GM23338 (cell line): ENCODE results near the gene PSMD13. TPM values are rescaled to one million over a fixed set of nuclear protein-coding genes. Genes with fewer than 3 reads are reported as not detected.

Source experiments
- ATAC-seq: fragments of 200-7000 bp; cut with Tn5 transposase; 3 replicates; pipeline ENCODE4 v1.9.1; 2020
- DNase-seq: peaks from one replicate; pipeline ENCODE4 v3.0.0-alpha.2; 2015; ENCODE audit warnings: low spot score
- H2AFZ ChIP-seq: fragments of 200-600 bp; sonication (generic); 2 replicates; pipeline ENCODE4 v1.8.0; 2016; ENCODE audit warnings: antibody characterized with exemption, mild to moderate bottlenecking, moderate library complexity
- H3F3A ChIP-seq: fragments of 200-600 bp; sonication (generic); replicated peaks from 2 replicates; pipeline ENCODE4 v1.8.0; 2017; ENCODE audit warnings: antibody characterized with exemption, mixed run types, low read depth
- H3K27ac ChIP-seq: fragments of 200-600 bp; sonication (generic); 2 replicates; pipeline ENCODE4 v1.6.1; 2016; ENCODE audit warnings: low read depth
- H3K27me3 ChIP-seq: fragments of 200-600 bp; sonication (generic); 2 replicates; pipeline ENCODE4 v1.8.0; 2016; ENCODE audit warnings: mild to moderate bottlenecking, mixed run types, moderate library complexity; ENCODE audit not compliant: insufficient read depth
- H3K36me3 ChIP-seq: fragments of 200-600 bp; sonication (generic); 2 replicates; pipeline ENCODE4 v1.8.0; 2016; ENCODE audit warnings: mild to moderate bottlenecking; ENCODE audit not compliant: insufficient read depth
- H3K4me1 ChIP-seq: fragments of 200-600 bp; sonication (generic); 2 replicates; pipeline ENCODE4 v1.8.0; 2016; ENCODE audit warnings: mild to moderate bottlenecking, moderate library complexity; ENCODE audit not compliant: insufficient read depth
- H3K4me2 ChIP-seq: fragments of 200-600 bp; sonication (generic); 2 replicates; pipeline ENCODE4 v1.7.1; 2017; ENCODE audit warnings: mixed run types
- H3K4me3 ChIP-seq: fragments of 200-600 bp; sonication (generic); 2 replicates; pipeline ENCODE4 v1.6.1; 2016; ENCODE audit warnings: mixed run types
- H3K79me2 ChIP-seq: fragments of 200-600 bp; sonication (generic); replicated peaks from 2 replicates; pipeline ENCODE4 v1.8.0; 2017; ENCODE audit warnings: mild to moderate bottlenecking; ENCODE audit not compliant: insufficient read depth
- H3K9me2 ChIP-seq: fragments of 200-600 bp; sonication (generic); 2 replicates; pipeline ENCODE4 v1.8.0; 2017; ENCODE audit not compliant: insufficient read depth
- H4K20me1 ChIP-seq: fragments of 200-600 bp; sonication (generic); replicated peaks from 2 replicates; pipeline ENCODE4 v1.8.0; 2017; ENCODE audit warnings: mild to moderate bottlenecking; ENCODE audit not compliant: insufficient read depth
- H3K27ac Mint-ChIP-seq: 2 replicates; pipeline ENCODE4 v1.8.0; 2020; ENCODE audit warnings: inconsistent platforms, mild to moderate bottlenecking, moderate library complexity, mixed read lengths
- H3K27me3 Mint-ChIP-seq: 3 replicates; pipeline ENCODE4 v1.8.0; 2022; ENCODE audit warnings: low read depth, mild to moderate bottlenecking, moderate library complexity, mixed read lengths, inconsistent platforms; ENCODE audit not compliant: insufficient read depth, poor library complexity
- H3K36me3 Mint-ChIP-seq: 3 replicates; pipeline ENCODE4 v1.8.0; 2021; ENCODE audit warnings: low read depth, mild to moderate bottlenecking, inconsistent platforms, moderate library complexity, mixed read lengths
- H3K4me1 Mint-ChIP-seq: 3 replicates; pipeline ENCODE4 v1.8.0; 2020; ENCODE audit warnings: mild to moderate bottlenecking, inconsistent platforms, mixed read lengths
- H3K4me3 Mint-ChIP-seq: 3 replicates; pipeline ENCODE4 v1.8.0; 2021; ENCODE audit warnings: moderate library complexity, mild to moderate bottlenecking, inconsistent platforms, mixed read lengths
- H3K9me3 Mint-ChIP-seq: 3 replicates; pipeline ENCODE4 v1.8.0; 2020; ENCODE audit warnings: moderate library complexity, mild to moderate bottlenecking, inconsistent platforms, mixed read lengths
- CREB1 ChIP-seq: fragments of 250-450 bp; sonication (Bioruptor Pico); IDR thresholded peaks from 2 replicates; pipeline ENCODE4 v1.5.0; 2020; ENCODE audit warnings: low read depth, mild to moderate bottlenecking, moderate library complexity
- CTCF ChIP-seq, 2 experiments: fragments of 200-600 bp in 1 of 2; sonication (generic) in 1 of 2; conservative IDR thresholded peaks; 2 replicates each; pipeline versions ENCODE4 v1.5.1 to v1.6.1; 2016 to 2017; ENCODE audit warnings: antibody characterized with exemption in 2 of 2, low read depth in 2 of 2, mild to moderate bottlenecking in 2 of 2, moderate library complexity in 1 of 2
- ETS1 ChIP-seq: IDR thresholded peaks from 2 replicates; pipeline ENCODE4 v1.6.1; 2016; ENCODE audit warnings: antibody characterized with exemption
- EZH2 ChIP-seq: fragments of 200-600 bp; sonication (generic); IDR thresholded peaks from one replicate; pipeline ENCODE4 v1.8.0; 2017; ENCODE audit warnings: antibody characterized with exemption, mild to moderate bottlenecking, low read depth; ENCODE audit not compliant: unreplicated experiment
- EZH2phosphoT487 ChIP-seq: fragments of 200-600 bp; sonication (generic); IDR thresholded peaks from one replicate; pipeline ENCODE4 v1.8.1; 2018; ENCODE audit warnings: antibody characterized with exemption; ENCODE audit not compliant: unreplicated experiment
- JUNB ChIP-seq: IDR thresholded peaks from one replicate; pipeline ENCODE4 v1.6.1; 2016; ENCODE audit warnings: antibody characterized with exemption; ENCODE audit not compliant: unreplicated experiment
- NANOG ChIP-seq: IDR thresholded peaks from 2 replicates; pipeline ENCODE4 v1.6.1; 2016; ENCODE audit warnings: antibody characterized with exemption, borderline replicate concordance
- POLR2AphosphoS5 ChIP-seq: IDR thresholded peaks from 2 replicates; pipeline ENCODE4 v1.6.1; 2016; ENCODE audit warnings: antibody characterized with exemption, low read depth
- REST ChIP-seq: IDR thresholded peaks from one replicate; pipeline ENCODE4 v1.6.1; 2018; ENCODE audit warnings: antibody characterized with exemption; ENCODE audit not compliant: unreplicated experiment
- STAT1 ChIP-seq: IDR thresholded peaks from one replicate; pipeline ENCODE4 v1.6.1; 2016; ENCODE audit warnings: antibody characterized with exemption; ENCODE audit not compliant: unreplicated experiment
- ZNF114 ChIP-seq: fragments of 250-450 bp; sonication (Bioruptor Pico); IDR thresholded peaks from 2 replicates; pipeline ENCODE4 v1.5.0; 2020; ENCODE audit warnings: mild to moderate bottlenecking, moderate library complexity
- polyA plus RNA-seq: library from polyadenylated mRNA; unstranded; fragments of >200 nt; fragmentation: Nextera tagmentation; extraction: Ambion mirVana; gene quantifications from 2 replicates; pipeline ENCODE4 v1.2.1, GENCODE V29; 2016
- total RNA-seq: library from RNA; depleted of rRNA; stranded (reverse); fragments of >200 nt; shearing (Covaris generic); gene quantifications from 2 replicates; pipeline ENCODE4 v1.2.3, GENCODE V29; 2014

PSMD13 gene
- total and polyA plus RNA-seq, 2 experiments from 2014 or later, result 111 to 114 TPM

- H3K36me3 ChIP-seq, result peaks cover 2% of the 10 kb centered on the region; the same call in 1 of the 2 replicates
- Mint-ChIP-seq H3K9me3 (no peaks in the 10 kb centered on the region; the same call in 2 of the 3 replicates), H3K27ac (no peak overlapping the region), H3K27me3 (peaks cover 13% of the 10 kb centered on the region), H3K4me1 (no peaks in the 10 kb centered on the region), H3K36me3 (peaks cover 36% of the 10 kb centered on the region), H3K4me3 (no peak overlapping the region)
- H4K20me1 ChIP-seq, result no peaks in the 10 kb centered on the region; the same call in 1 of the 2 replicates
- no peak overlapping the region for H3K27ac ChIP-seq
- no peak overlapping the region for H2AFZ ChIP-seq
- H3K27me3 ChIP-seq, result no peaks in the 10 kb centered on the region
- TF ChIP-seq REST (no peak), EZH2 (no peak), EZH2phosphoT487 (no peak)
- no peak overlapping the region for H3K4me2 ChIP-seq
- H3K4me3 ChIP-seq, result no peak overlapping the region
- H3K79me2 ChIP-seq, result no peaks in the 10 kb centered on the region
- DNase-seq (no peak), ATAC-seq (no peak)
- no peaks in the 10 kb centered on the region for H3K9me2 ChIP-seq
- H3F3A ChIP-seq, result peaks cover 7% of the 10 kb centered on the region; the same call in 1 of the 2 replicates
- no peaks in the 10 kb centered on the region for H3K4me1 ChIP-seq
Observed at GRCh38 chr11:217704-218103, 19.1 kb upstream of the PSMD13 start.

- Mint-ChIP-seq H3K4me1 (no peaks in the 10 kb centered on the region), H3K27me3 (peaks cover 15% of the 10 kb centered on the region), H3K36me3 (peaks cover 26% of the 10 kb centered on the region), H3K27ac (no peak overlapping the region), H3K4me3 (no peak overlapping the region), H3K9me3 (no peaks in the 10 kb centered on the region; the same call in 2 of the 3 replicates)
- H3K4me3 ChIP-seq, result no peak overlapping the region
- no peaks in the 10 kb centered on the region for H3K4me1 ChIP-seq
- peaks cover 3% of the 10 kb centered on the region; the same call in 1 of the 2 replicates for H3F3A ChIP-seq
- H3K4me2 ChIP-seq, result no peak overlapping the region
- ATAC-seq, result no peak
- no peaks in the 10 kb centered on the region for H3K79me2 ChIP-seq
- H3K27me3 ChIP-seq, result no peaks in the 10 kb centered on the region
- no peaks in the 10 kb centered on the region; the same call in 1 of the 2 replicates for H4K20me1 ChIP-seq
- no peak for DNase-seq
- no peak overlapping the region for H2AFZ ChIP-seq
- H3K36me3 ChIP-seq, result peaks cover 2% of the 10 kb centered on the region; the same call in 1 of the 2 replicates
- H3K27ac ChIP-seq, result no peak overlapping the region
- no peaks in the 10 kb centered on the region for H3K9me2 ChIP-seq
- TF ChIP-seq ETS1 (no peak), JUNB (no peak), ZNF114 (CRISPR knock-in tag) (no peak), STAT1 (no peak), CTCF (conservative IDR thresholded peaks at IDR 0.05; ENCODE audit: low read depth in 2 of 2) (no peak), POLR2AphosphoS5 (no peak), CREB1 (CRISPR knock-in tag) (no peak), EZH2phosphoT487 (no peak), NANOG (no peak)
Observed at GRCh38 chr11:218815-219593, 17.8 kb upstream of the PSMD13 start.
